Measurements from ENCODE around the gene NTM. TPM values are rescaled to one million over a fixed set of nuclear protein-coding genes. Genes with fewer than 3 reads are reported as not detected.
A peak's percentile ranks its signal among the peaks of the same experiment; 100 is the strongest.

NTM gene
- total RNA-seq, 1 experiment from 2014 or later: 8.6 TPM

- no peak for TF ChIP-seq CTCF (conservative IDR thresholded peaks at IDR 0.05; ENCODE audit: low read depth, low read length)
- no peak for TF ChIP-seq EZH2 (IDR thresholded peaks at IDR 0.05; ENCODE audit: borderline replicate concordance, low read depth, low read length, poor library complexity, severe bottlenecking)
- H3K36me3 ChIP-seq (ENCODE audit: insufficient read depth, low read length, poor library complexity, severe bottlenecking): no peaks in the 10 kb centered on the region
- peaks cover 55% of the 10 kb centered on the region for H3K27me3 ChIP-seq (replicated peaks; ENCODE audit: insufficient read depth, low read depth, low read length, poor library complexity)
- CTCF ChIA-PET: no interaction called here
- no TSS peak for BruUV-seq (replicated peaks)
- no peaks in the 10 kb centered on the region for H3K4me1 ChIP-seq (ENCODE audit: insufficient read depth, low read length, poor library complexity, severe bottlenecking)
- POLR2A ChIA-PET (ENCODE audit: low non-redundant PET): no interaction called here
- no peak for DNase-seq (ENCODE audit: low spot score)
- no peak overlapping the region for H3K27ac ChIP-seq (ENCODE audit: low read depth, low read length, poor library complexity, severe bottlenecking)
- H3K4me3 ChIP-seq (ENCODE audit: low read depth, low read length, poor library complexity, severe bottlenecking): no peak overlapping the region
- intact Hi-C loops (cut with micrococcal nuclease; ENCODE audit: unreplicated experiment): no loop called here
- H3K9me3 ChIP-seq (ENCODE audit: low read depth, low read length, poor library complexity, severe bottlenecking): no peaks in the 10 kb centered on the region
Observed at GRCh38 chr11:131465746-131466145, 95.3 kb downstream of the NTM start.

- CTCF ChIA-PET: no interaction called here
- Histone ChIP-seq H3K4me1 (ENCODE audit: insufficient read depth, low read length, poor library complexity, severe bottlenecking) (no peaks in the 10 kb centered on the region), H3K4me3 (ENCODE audit: low read depth, low read length, poor library complexity, severe bottlenecking) (no peak overlapping the region), H3K27me3 (replicated peaks; ENCODE audit: insufficient read depth, low read depth, low read length, poor library complexity) (peaks cover 53% of the 10 kb centered on the region), H3K27ac (ENCODE audit: low read depth, low read length, poor library complexity, severe bottlenecking) (no peak overlapping the region), H3K36me3 (ENCODE audit: insufficient read depth, low read length, poor library complexity, severe bottlenecking) (no peaks in the 10 kb centered on the region), H3K9me3 (ENCODE audit: low read depth, low read length, poor library complexity, severe bottlenecking) (no peaks in the 10 kb centered on the region)
- POLR2A ChIA-PET (ENCODE audit: low non-redundant PET): no interaction called here
- TF ChIP-seq CTCF (conservative IDR thresholded peaks at IDR 0.05; ENCODE audit: low read depth, low read length) (no peak), EZH2 (IDR thresholded peaks at IDR 0.05; ENCODE audit: borderline replicate concordance, low read depth, low read length, poor library complexity, severe bottlenecking) (no peak)
- no TSS peak for BruUV-seq (replicated peaks)
- intact Hi-C loops (cut with micrococcal nuclease; ENCODE audit: unreplicated experiment): no loop called here
- peak; percentile 19 for DNase-seq (ENCODE audit: low spot score)
Observed at GRCh38 chr11:131467645-131468394, 97.4 kb downstream of the NTM start.

- no peaks in the 10 kb centered on the region for H3K4me1 ChIP-seq (ENCODE audit: insufficient read depth, low read length, poor library complexity, severe bottlenecking)
- H3K36me3 ChIP-seq (ENCODE audit: insufficient read depth, low read length, poor library complexity, severe bottlenecking): no peaks in the 10 kb centered on the region
- ChIA-PET POLR2A (ENCODE audit: low non-redundant PET) (no interaction called here), CTCF (no interaction called here)
- BruUV-seq (replicated peaks): no TSS peak
- no peak overlapping the region for H3K4me3 ChIP-seq (ENCODE audit: low read depth, low read length, poor library complexity, severe bottlenecking)
- no peaks in the 10 kb centered on the region for H3K9me3 ChIP-seq (ENCODE audit: low read depth, low read length, poor library complexity, severe bottlenecking)
- peak; percentile 17 for DNase-seq (ENCODE audit: low spot score)
- peaks cover 46% of the 10 kb centered on the region for H3K27me3 ChIP-seq (replicated peaks; ENCODE audit: insufficient read depth, low read depth, low read length, poor library complexity)
- H3K27ac ChIP-seq (ENCODE audit: low read depth, low read length, poor library complexity, severe bottlenecking): no peak overlapping the region
- intact Hi-C loops (cut with micrococcal nuclease; ENCODE audit: unreplicated experiment): no loop called here
- no peak for TF ChIP-seq EZH2 (IDR thresholded peaks at IDR 0.05; ENCODE audit: borderline replicate concordance, low read depth, low read length, poor library complexity, severe bottlenecking)
- no peak for TF ChIP-seq CTCF (conservative IDR thresholded peaks at IDR 0.05; ENCODE audit: low read depth, low read length)
Observed at GRCh38 chr11:131468565-131468964, 98.2 kb downstream of the NTM start.
